Measurements from ENCODE around the gene DEFB126.
"Not testable (repeated sequence)": the region's sequence is repeated elsewhere in the genome, so short reads cannot be mapped to it uniquely, and the experiment has no call there.

DNA sequence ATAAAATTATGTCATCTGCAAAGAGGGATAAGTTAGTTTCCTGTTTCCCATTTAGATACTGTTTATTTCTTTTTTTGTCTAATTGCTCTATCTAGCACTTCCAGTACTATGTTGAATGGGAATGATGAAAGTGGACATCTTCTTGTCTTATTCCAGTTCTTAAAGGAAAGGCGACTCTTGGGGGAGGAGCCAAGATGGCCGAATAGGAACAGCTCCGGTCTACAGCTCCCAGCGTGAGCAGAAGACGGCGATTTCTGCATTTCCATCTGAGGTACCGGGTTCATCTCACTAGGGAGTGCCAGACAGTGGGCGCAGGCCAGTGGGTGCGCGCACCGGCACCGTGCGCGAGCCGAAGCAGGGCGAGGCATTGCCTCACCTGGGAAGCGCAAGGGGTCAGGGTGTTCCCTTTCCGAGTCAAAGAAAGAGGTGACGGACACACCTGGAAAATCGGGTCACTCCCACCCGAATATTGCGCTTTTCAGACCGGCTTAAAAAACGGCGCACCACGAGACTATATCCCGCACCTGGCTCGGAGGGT, 12.5 kb upstream of the DEFB126 start:
- not testable (repeated sequence) for TF ChIP-seq POLR2AphosphoS5 (IDR thresholded peaks at IDR 0.05)
- TF ChIP-seq, protein P1, sequence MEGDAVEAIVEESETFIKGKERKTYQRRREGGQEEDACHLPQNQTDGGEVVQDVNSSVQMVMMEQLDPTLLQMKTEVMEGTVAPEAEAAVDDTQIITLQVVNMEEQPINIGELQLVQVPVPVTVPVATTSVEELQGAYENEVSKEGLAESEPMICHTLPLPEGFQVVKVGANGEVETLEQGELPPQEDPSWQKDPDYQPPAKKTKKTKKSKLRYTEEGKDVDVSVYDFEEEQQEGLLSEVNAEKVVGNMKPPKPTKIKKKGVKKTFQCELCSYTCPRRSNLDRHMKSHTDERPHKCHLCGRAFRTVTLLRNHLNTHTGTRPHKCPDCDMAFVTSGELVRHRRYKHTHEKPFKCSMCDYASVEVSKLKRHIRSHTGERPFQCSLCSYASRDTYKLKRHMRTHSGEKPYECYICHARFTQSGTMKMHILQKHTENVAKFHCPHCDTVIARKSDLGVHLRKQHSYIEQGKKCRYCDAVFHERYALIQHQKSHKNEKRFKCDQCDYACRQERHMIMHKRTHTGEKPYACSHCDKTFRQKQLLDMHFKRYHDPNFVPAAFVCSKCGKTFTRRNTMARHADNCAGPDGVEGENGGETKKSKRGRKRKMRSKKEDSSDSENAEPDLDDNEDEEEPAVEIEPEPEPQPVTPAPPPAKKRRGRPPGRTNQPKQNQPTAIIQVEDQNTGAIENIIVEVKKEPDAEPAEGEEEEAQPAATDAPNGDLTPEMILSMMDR (IDR thresholded peaks at IDR 0.05): not testable (repeated sequence)

Measured in suprapubic skin (tissue), 3 donors.